Type B pancreatic cell (in vitro differentiated cells): ENCODE measurements around the gene TBC1D2. TPM values are rescaled to one million over a fixed set of nuclear protein-coding genes. Genes with fewer than 3 reads are reported as not detected.

Source experiments
- DNase-seq: peaks from one replicate; pipeline ENCODE4 v3.0.0; 2021; ENCODE audit warnings: mixed read lengths; ENCODE audit not compliant: unreplicated experiment; ENCODE audit errors: extremely low spot score
- H3K27ac Mint-ChIP-seq: 2 replicates; pipeline ENCODE4 v1.8.0; 2021; ENCODE audit warnings: mild to moderate bottlenecking, mixed read lengths
- H3K27me3 Mint-ChIP-seq: 2 replicates; pipeline ENCODE4 v1.8.0; 2021; ENCODE audit warnings: mixed read lengths
- H3K36me3 Mint-ChIP-seq: 2 replicates; pipeline ENCODE4 v1.8.0; 2021; ENCODE audit warnings: mixed read lengths
- H3K4me1 Mint-ChIP-seq: one replicate; pipeline ENCODE4 v1.8.0; 2021; ENCODE audit warnings: mixed read lengths; ENCODE audit not compliant: unreplicated experiment
- H3K4me3 Mint-ChIP-seq: 2 replicates; pipeline ENCODE4 v1.8.0; 2021; ENCODE audit warnings: mild to moderate bottlenecking, mixed read lengths
- H3K9me3 Mint-ChIP-seq: 2 replicates; pipeline ENCODE4 v1.8.0; 2021; ENCODE audit warnings: mixed read lengths
- total RNA-seq: library from RNA; stranded (reverse); gene quantifications from 2 replicates; pipeline ENCODE4 v1.2.1, GENCODE V29; 2021; ENCODE audit warnings: low replicate concordance
- TF ChIP-seq, protein P1 (sequence below): fragments of 200-600 bp; sonication (generic); conservative IDR thresholded peaks from 2 replicates; pipeline ENCODE4 v1.5.0; 2021; ENCODE audit warnings: antibody characterized with exemption, mild to moderate bottlenecking

Gene TBC1D2
- total RNA-seq, 1 donor from 2014 or later: 9.4 TPM

DNA sequence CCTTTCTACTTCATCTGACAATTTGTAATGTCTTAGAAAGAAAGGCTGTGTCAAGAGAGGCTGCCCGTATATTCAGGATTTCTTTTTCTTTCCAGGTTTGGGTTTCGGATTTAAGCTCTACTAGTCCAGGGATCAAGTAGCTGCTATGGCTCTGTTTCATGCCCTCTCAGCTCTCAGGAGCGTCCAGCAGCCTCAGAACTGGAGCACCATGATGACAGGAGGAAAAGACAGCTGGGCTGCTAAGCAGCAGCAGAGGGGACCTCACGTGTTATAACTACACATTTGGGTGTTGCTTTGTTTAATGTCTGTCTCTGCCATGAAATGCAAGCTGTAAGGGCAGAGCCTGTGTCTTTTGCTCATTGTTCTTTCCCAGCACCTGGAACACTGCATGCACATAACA, 28.5 kb downstream of the TBC1D2 start:
- peak overlapping the region; percentile 3 for H3K4me3 Mint-ChIP-seq
- TF ChIP-seq, protein P1, sequence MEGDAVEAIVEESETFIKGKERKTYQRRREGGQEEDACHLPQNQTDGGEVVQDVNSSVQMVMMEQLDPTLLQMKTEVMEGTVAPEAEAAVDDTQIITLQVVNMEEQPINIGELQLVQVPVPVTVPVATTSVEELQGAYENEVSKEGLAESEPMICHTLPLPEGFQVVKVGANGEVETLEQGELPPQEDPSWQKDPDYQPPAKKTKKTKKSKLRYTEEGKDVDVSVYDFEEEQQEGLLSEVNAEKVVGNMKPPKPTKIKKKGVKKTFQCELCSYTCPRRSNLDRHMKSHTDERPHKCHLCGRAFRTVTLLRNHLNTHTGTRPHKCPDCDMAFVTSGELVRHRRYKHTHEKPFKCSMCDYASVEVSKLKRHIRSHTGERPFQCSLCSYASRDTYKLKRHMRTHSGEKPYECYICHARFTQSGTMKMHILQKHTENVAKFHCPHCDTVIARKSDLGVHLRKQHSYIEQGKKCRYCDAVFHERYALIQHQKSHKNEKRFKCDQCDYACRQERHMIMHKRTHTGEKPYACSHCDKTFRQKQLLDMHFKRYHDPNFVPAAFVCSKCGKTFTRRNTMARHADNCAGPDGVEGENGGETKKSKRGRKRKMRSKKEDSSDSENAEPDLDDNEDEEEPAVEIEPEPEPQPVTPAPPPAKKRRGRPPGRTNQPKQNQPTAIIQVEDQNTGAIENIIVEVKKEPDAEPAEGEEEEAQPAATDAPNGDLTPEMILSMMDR: no peak
- H3K9me3 Mint-ChIP-seq: no peaks in the 10 kb centered on the region
- peaks cover 24% of the 10 kb centered on the region for H3K4me1 Mint-ChIP-seq
- H3K27me3 Mint-ChIP-seq: no peaks in the 10 kb centered on the region
- H3K36me3 Mint-ChIP-seq: peaks cover 8% of the 10 kb centered on the region
- peak overlapping the region; percentile 58 for H3K27ac Mint-ChIP-seq
- no peak for DNase-seq

DNA sequence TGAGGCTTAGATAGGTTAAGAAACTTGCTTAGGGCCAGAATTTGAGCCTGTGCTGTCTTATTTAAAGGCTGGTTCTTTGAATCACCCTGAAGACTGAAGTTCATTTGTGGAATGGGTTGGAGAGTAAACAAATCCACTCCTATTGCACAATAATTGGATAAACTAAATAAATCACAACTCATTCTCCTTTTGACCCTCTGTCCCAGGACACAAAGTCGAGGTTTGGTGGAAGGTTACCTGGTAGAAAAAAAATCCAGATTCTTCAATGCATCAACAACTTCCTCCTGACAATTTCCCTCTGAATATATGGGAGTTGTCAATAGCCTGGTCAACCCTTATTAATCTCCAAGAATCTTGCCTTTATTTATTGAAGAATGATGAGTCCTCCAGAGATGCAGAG, 28.9 kb downstream of the TBC1D2 start:
- Mint-ChIP-seq H3K9me3 (no peaks in the 10 kb centered on the region), H3K27ac (peak overlapping the region; percentile 58), H3K4me3 (no peak overlapping the region), H3K27me3 (no peaks in the 10 kb centered on the region), H3K4me1 (peaks cover 25% of the 10 kb centered on the region), H3K36me3 (peaks cover 8% of the 10 kb centered on the region)
- TF ChIP-seq, protein P1: no peak
- DNase-seq: no peak

DNA sequence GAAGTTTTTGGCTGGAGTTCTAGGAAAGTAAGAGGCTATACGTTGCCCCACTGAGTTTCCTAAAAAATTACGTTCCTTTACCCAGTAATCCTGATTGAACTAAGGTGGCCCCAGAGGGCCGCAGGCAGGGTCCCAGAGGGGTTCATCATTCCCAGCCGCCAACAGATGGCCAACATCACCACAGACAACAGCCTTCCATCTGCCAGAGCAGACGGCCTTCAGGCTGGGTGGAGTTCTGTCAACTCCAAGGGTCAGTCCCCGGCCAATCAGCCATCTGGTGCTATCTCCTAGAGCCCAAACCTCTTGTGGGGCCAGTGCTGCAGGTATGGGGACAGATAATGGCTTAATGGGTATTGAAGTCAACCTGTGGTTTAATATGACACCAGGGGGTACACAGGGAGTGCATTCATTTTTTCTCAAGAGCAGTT, 30.4 kb downstream of the TBC1D2 start:
- Mint-ChIP-seq H3K27ac (no peak overlapping the region), H3K27me3 (no peaks in the 10 kb centered on the region), H3K36me3 (peaks cover 8% of the 10 kb centered on the region), H3K4me1 (peaks cover 25% of the 10 kb centered on the region), H3K9me3 (no peaks in the 10 kb centered on the region), H3K4me3 (no peak overlapping the region)
- no peak for DNase-seq
- TF ChIP-seq, protein P1: no peak

DNA sequence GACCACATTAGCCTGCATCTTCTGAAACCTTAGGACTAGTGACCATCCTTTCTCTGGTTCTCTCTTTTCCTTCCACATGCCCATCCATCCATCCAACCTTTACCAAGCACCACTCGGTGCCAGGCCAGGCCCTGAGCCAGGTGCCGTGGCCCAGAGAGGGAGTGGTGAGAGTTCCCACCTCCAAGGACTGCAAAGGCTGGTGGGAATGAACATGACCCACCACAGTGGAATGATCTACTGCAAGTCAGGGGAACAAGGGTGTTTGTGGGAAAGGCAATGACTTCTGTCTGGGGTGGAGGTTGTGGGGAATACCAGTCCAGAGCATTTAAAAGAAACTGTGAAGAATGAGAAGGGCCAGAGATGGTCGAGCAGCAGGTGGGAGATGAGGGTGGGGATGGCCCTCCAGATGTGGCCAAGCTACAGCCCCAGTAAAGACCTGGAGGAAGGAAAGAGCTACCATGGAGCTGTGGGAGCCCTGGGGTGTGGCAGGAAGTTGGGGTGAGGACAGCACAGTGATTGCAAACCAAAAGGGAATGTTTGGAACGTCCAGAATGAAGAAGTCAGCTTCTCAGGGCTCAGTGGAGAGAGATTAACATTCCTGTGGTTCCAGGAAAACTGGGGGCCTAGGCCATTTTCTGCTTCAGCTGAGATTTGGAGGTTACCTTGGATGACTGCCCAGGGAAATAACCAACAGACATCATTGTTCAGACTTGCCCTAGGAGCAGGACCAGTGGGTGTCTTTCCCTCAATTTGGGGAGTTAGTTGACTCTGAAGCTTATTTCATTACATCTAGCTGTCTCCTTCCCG, 32.4 kb downstream of the TBC1D2 start:
- no peak overlapping the region for H3K4me3 Mint-ChIP-seq
- TF ChIP-seq, protein P1: no peak
- DNase-seq: no peak
- no peaks in the 10 kb centered on the region for H3K27me3 Mint-ChIP-seq
- peaks cover 5% of the 10 kb centered on the region for H3K36me3 Mint-ChIP-seq
- peaks cover 34% of the 10 kb centered on the region for H3K4me1 Mint-ChIP-seq
- H3K27ac Mint-ChIP-seq: peak overlapping the region; percentile 62
- H3K9me3 Mint-ChIP-seq: no peaks in the 10 kb centered on the region

DNA sequence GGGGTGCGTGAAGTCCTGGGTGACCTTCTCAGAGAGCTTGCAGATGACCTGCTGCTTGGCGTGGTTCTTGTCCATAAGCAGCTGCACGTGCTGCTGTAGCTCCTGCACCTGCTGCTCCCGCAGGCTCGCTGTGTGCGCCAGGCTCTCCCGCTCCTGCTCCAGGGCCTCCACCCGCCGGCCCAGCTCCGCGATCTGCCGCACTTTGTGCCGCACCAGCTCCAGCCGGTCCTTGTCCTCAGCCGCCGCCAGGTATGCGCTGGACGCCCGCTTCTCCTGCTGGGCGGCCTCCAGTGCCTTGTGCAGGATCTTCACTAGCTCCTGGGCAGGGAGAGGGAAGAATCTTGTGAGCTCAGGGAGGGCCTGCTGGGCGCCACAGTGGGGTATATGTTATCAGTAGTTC, 34.5 kb downstream of the TBC1D2 start:
- Mint-ChIP-seq H3K4me3 (no peak overlapping the region), H3K27me3 (no peaks in the 10 kb centered on the region), H3K27ac (no peak overlapping the region), H3K36me3 (peaks cover 5% of the 10 kb centered on the region), H3K4me1 (peaks cover 24% of the 10 kb centered on the region), H3K9me3 (no peaks in the 10 kb centered on the region)
- no peak for DNase-seq
- TF ChIP-seq, protein P1: no peak
